D721Med (cell line): ENCODE results near the gene KRT85.

Source experiments
- DNase-seq: peaks from one replicate; pipeline ENCODE4 v3.0.0; 2011; ENCODE audit warnings: low spot score; ENCODE audit not compliant: insufficient read length
- FAIRE-seq: peaks from 2 replicates; lab custom pipeline; 2011; peaks lifted over from hg19 to GRCh38; lab: Jason Lieb, UNC
- CTCF ChIP-seq: IDR thresholded peaks from 2 replicates; pipeline ENCODE4 v1.5.1; 2012; ENCODE audit warnings: mild to moderate bottlenecking, control low read depth; ENCODE audit not compliant: insufficient read depth; ENCODE audit errors: missing control alignments

KRT85 gene

GRCh38 chr12:52334185-52334584 is 33.1 kb downstream of the KRT85 start:
- no peak for DNase-seq
- no peak for FAIRE-seq
- TF ChIP-seq CTCF, result no peak

DNA sequence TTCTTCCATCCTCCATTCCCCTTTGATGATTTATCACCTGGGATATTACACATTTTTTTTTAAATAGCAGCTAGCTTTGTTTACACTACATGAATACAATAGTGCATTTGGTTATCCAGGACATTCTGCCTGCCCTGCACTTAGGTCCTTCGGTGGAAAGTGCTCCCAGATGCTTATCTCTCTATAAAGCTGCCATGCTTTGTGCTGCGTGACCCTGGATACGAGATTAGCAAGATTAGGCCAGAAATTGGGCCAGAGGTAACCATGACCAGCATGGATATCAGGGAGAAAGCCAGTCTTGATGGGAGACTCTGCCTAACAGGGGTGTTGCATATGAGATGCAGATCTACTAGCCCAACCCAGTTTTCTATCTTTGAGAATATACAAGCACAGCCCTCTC is 34.0 kb downstream of the KRT85 start:
- DNase-seq, result no peak

GRCh38 chr12:52332381-52332780 is 34.9 kb downstream of the KRT85 start:
- TF ChIP-seq CTCF, result no peak
- FAIRE-seq (no peak), DNase-seq (no peak)

More for the DNA sequence above, 34.0 kb downstream of the KRT85 start:
- TF ChIP-seq CTCF, result no peak
- FAIRE-seq, result no peak

GRCh38 chr12:52331833-52332232 is 35.4 kb downstream of the KRT85 start:
- no peak for DNase-seq
- FAIRE-seq, result no peak
- TF ChIP-seq CTCF, result no peak

DNA sequence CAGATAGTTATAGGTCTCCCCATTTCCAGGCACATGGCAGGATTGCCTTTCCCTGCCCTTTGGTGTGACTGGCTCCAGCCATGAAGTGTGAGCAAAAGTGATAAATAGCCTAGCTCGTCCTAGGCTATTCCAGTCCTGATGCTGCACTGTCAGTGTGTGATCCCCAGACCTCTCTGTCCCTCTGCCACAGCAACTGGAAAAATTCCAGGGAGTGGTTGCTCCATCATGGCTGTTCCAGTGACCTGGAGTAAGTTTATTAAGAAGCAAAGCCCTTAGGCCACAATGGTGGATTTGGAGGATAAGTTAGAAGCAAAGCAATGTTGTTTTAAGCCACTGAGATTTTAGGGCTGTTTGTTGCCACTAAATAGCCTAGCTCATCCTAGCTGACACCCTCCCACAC is 36.2 kb downstream of the KRT85 start:
- DNase-seq (no peak), FAIRE-seq (no peak)
- no peak for TF ChIP-seq CTCF

- TF ChIP-seq CTCF, result no peak
- FAIRE-seq, result no peak
- DNase-seq, result no peak
Observed at GRCh38 chr12:52327830-52328500, 39.3 kb downstream of the KRT85 start.

- no peak for DNase-seq
- peak; percentile 99 for TF ChIP-seq CTCF
- no peak for FAIRE-seq
Observed at GRCh38 chr12:52327052-52327829, 40.0 kb downstream of the KRT85 start.
